Mammary epithelial cell (primary cell): ENCODE measurements around the gene RHOT1.

Experiments
- EZH2 ChIP-seq: IDR thresholded peaks from 2 replicates; pipeline ENCODE4 v1.6.1; 2012; ENCODE audit warnings: low read length, inconsistent platforms, borderline replicate concordance
- TF ChIP-seq, protein P1 (sequence below), 2 donors: IDR thresholded peaks in 1 of 2; conservative IDR thresholded peaks in 1 of 2; 2 replicates each; pipeline ENCODE4 v1.5.1; 2011 to 2012; ENCODE audit warnings: inconsistent platforms in 2 of 2, low read length in 2 of 2, mild to moderate bottlenecking in 2 of 2, control low read depth in 1 of 2, low read depth in 1 of 2; ENCODE audit not compliant: insufficient read depth in 1 of 2; ENCODE audit errors: extremely low read depth in 1 of 2

DNA sequence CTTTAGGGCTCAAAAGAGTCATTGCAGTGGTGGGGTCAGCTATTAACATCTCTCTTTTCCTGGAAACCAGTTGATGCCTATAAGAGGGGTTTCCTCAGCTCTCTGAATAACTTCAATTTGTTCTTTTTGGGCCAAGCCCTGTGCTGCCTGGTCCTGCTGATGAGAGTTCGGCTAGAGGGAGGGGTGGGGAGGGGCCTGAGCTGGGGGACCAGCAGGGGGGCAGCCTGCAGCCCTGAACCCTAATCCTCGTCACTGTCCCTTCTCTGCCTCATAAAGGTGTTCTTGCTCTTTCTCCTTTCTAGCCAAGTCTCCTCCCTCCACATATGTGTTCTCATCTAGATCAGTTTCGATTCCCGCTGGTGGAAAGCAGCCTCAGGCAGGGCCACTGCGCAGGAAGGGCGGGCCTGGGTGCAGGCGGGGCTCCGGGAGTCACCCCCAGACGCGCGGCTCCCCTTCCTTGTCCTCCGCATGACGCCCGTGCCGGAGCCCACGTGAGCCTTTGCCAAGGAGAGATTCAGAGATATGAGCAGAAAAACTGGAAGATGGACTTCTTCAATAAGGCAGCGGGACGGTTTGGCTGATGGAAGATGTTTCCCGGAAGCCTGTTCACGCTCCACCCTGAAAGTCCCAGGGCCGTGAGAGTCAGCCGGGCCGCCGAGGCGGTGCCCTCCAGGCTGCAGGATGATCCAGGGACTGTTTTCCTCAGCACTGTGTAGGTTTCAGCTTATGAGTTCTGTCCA is 15.0 kb upstream of the RHOT1 start:
- TF ChIP-seq, protein P1, sequence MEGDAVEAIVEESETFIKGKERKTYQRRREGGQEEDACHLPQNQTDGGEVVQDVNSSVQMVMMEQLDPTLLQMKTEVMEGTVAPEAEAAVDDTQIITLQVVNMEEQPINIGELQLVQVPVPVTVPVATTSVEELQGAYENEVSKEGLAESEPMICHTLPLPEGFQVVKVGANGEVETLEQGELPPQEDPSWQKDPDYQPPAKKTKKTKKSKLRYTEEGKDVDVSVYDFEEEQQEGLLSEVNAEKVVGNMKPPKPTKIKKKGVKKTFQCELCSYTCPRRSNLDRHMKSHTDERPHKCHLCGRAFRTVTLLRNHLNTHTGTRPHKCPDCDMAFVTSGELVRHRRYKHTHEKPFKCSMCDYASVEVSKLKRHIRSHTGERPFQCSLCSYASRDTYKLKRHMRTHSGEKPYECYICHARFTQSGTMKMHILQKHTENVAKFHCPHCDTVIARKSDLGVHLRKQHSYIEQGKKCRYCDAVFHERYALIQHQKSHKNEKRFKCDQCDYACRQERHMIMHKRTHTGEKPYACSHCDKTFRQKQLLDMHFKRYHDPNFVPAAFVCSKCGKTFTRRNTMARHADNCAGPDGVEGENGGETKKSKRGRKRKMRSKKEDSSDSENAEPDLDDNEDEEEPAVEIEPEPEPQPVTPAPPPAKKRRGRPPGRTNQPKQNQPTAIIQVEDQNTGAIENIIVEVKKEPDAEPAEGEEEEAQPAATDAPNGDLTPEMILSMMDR (conservative IDR thresholded peaks at IDR 0.05 in 1 of 2, IDR thresholded peaks at IDR 0.05 in 1 of 2; ENCODE audit: extremely low read depth in 1 of 2, insufficient read depth in 1 of 2, low read depth in 1 of 2, low read length in 2 of 2) = no peak
- TF ChIP-seq EZH2 = no peak
